ENCODE measurements around the gene PEPD.
A peak's percentile ranks its signal among the peaks of the same experiment; 100 is the strongest.
"Not testable (repeated sequence)": the region's sequence is repeated elsewhere in the genome, so short reads cannot be mapped to it uniquely, and the experiment has no call there.

PEPD gene

DNA sequence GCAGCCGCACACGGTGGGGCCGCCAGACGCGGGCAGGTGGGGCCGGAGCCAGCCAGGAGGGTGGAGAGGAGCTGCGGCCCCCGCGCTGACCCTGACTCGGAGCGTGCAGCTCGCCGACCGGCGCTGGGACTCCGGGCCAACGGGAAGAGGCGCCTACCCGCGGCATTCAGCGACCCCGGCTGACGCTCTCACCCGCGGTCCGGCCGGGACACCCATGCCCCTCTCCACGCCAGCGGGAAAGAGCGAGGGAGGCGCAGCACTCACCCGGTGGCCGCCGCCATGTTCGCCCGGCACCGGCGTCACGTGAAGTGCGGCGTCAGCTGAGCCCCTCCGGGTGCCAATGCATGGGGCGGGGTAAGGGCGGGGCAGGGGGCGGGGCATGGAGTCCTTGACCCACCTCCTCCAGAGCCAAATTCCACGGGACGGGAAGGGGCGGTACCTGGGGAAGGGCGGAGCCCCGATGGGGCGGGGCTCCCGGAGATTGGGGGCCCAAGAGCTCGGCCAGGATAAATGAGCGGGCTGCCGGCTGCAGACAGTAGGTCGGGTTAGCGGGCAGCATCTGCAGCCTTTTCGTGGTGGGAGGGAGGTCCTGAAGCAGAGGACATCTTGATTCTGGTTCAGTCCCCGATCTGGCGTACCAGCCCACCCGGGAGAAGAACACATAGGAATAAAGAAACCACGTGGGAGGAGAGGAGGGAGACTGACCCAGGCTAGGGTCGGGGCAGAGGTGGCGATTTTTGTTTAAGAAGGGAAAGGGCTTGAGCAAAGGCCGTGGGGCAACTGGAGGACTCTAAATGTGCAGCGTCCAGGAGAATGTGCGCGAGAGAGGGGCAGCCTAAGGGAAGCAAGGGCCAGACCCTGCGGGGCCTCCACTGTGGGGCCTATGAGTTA is at the start of gene PEPD:
TSS of gene PEPD (minus strand) at position 312 of the 891 bp plus-strand sequence. CDS start at position 281, 31 bp downstream.
- peak; percentile 78 for DNase-seq (ENCODE audit: low read depth)

DNA sequence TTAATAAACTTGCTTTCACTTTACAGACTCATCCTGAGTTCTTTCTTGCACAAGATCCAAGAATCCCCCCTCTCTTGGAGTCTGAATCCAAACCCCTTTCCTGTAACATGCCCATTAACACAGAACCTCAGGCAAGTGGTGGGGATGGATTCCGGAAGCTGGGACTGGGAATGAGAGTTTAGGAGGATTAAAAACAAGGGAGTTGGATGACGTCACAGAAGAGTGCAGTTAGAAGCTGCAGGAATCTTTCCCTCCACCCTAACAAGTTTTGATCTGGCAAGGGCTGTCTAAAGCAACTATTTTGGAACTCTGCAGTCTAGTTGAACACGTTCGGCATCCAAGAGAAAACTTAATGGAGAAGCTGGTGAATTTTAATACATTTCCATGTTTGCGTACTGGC is 48.2 kb upstream of the PEPD start:
- no peak for DNase-seq (ENCODE audit: low read depth)

DNA sequence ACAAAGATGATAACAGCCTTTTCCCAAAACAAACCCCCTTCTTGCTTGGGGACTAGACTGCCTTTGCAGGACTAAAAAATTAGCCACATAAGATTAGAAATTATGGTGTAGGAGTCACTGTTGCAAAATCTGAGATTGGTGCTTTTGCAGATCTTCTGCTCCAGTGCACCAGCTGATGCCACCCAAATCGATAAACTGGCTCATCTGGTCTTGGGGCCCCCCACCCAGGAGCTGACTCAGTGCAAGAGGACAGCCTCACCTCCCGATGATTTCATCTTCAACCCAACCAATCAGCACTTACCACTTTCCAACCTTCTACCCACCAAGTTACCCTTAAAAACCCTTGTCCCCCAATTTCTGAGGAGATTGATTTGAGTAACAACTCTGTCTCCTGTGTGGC is 47.1 kb upstream of the PEPD start:
- DNase-seq (ENCODE audit: low read depth): no peak

- DNase-seq (ENCODE audit: low read depth): no peak
These were observed 43.3 kb upstream of the PEPD start for GRCh38 chr19:33564836-33565338.

- DNase-seq (ENCODE audit: low read depth): no peak
These were observed 41.0 kb upstream of the PEPD start for GRCh38 chr19:33562636-33563035.

- DNase-seq (ENCODE audit: low read depth): not testable (repeated sequence)
These were observed 40.1 kb upstream of the PEPD start for GRCh38 chr19:33561666-33562065.

DNA sequence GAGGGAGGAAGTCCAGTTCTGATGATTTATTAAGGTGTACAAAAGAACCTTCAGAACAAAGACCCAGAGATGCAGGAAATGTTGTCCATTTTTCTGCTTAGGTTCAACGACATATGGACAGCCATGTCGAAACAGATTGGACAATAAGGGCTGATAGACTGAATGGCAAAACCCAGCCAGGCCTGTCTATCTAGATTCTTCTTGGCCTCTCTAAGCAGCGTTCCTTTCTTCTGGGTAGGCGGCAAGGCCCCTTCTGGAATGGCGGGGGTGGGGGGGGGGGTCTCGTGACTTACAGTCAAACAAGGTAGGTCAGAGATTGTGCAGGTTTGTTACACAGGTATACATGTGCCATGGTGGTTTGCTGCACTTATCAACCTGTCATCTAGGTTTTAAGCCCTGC is 39.7 kb upstream of the PEPD start:
- DNase-seq (ENCODE audit: low read depth): no peak

DNA sequence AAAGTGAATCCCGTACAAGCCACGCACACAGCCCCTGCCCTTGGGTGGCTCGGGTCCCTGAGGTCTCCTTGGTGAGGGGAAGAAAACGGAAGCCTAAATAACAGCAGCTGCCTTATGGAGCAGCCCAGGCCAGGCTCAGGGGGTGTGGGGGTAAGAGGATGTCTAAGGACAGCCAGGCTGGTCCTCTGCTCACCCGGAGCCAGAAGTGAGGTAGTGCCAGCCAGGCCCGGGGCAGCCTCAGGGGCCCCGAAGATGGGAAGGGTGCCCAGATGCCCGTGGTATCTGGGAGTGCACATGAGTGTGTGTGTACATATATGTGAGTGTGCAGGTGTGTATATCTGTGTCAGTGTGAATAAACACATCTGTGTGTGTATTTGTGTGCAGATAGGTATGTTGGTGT is 38.4 kb upstream of the PEPD start:
- DNase-seq (ENCODE audit: low read depth): no peak

DNA sequence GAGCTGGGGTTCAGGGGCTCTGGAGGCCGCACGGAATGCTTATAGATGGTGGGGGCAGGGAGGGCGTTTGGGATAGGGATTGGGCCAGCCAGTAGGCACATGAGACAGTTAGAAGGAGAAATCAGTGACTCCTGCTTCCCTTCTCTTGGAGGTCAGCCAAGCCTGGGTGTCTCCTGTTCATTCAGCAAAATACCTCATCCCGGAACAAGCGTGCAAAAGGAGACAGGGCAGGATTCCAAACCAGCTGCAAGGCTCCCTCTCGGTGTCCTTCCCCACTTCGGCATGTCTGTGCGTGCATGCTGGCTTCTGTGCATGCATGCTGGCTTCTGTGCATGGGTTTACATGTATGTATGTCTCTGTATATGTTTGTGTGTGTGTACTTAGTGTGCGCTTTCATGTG is 37.3 kb upstream of the PEPD start:
- no peak for DNase-seq (ENCODE audit: low read depth)

GRCh38 chr19:33558151-33558550 is 36.6 kb upstream of the PEPD start:
- no peak for DNase-seq (ENCODE audit: low read depth)

DNA sequence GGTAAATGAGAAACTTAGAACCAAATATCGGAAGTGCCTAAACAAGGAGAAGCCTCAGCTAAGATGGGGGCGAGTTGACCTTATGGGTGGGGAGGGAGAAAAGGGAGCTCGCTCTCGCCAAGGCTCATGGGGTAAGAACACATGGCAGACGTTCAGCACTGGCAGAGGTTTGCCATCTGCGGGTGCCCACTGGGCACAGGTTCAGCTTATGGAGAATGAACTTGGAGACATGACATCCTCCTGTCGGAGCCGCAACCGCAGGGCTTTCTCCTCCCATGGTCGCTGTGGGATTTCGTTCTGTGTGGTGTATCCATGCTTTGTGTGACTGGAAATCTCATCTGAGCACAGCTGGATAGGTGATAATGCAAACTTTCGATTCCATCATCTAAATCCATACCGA is 36.1 kb upstream of the PEPD start:
- no peak for DNase-seq (ENCODE audit: low read depth)

DNA sequence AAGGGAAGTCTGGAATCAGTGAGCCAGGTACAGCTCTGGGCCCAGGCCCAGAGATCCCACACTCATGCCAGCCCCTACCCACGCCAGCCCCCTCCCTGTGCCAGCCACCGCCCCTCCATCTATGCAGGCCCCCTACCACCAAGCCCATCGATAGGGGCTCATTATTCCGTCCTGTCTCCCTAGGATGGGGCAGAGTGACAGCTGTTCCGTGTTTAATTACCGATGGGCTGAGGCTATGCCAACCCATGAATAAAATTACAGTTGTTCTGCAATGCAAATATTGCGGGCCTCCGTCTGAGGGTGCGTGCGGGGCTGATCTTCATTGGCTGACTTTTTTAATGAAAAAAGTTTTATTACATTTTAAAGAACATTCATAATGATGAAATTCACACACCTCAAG is 35.6 kb upstream of the PEPD start:
- DNase-seq (ENCODE audit: low read depth): no peak

DNA sequence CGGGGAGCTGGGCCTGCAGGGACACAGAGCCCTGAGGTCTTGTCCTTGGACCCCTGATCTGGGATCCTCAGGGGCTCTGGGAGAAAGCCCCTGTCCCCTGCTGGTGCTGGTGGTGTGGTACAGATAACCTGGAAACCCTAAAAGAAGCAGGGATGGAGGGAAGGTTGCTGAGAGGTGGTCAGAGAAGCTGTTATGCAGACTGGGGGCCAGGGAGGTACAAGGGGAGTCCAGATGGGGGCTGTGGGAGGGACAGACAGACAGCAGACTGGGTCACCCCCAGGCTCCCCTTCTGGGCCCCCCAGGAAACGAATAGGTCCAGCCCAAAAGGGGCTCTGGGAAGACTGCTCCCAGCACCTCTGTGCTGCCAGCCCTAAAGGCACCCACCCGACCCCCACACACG is 34.7 kb upstream of the PEPD start:
- DNase-seq (ENCODE audit: low read depth): no peak

GRCh38 chr19:33555726-33556125 is 34.1 kb upstream of the PEPD start:
- DNase-seq (ENCODE audit: low read depth): not testable (repeated sequence)

DNA sequence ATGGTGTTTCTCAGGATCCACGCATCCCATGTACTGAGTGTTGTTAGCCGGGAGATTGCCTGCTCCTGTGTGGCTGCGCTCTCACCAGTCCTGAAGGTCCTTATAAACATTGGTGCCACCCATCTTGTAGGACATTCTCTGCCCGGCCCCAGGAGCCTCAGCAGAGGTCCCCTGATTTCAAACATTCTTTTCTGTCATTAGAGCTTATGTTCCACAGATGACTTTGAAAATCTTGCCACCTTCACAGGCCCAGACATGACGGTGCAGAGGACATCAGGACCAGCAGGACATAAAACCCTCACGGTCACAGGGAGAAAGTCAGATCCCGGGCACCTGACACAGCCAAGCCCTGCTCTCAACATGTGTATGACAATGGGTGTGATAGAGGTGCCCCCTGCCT is 33.2 kb upstream of the PEPD start:
- no peak for DNase-seq (ENCODE audit: low read depth)

DNA sequence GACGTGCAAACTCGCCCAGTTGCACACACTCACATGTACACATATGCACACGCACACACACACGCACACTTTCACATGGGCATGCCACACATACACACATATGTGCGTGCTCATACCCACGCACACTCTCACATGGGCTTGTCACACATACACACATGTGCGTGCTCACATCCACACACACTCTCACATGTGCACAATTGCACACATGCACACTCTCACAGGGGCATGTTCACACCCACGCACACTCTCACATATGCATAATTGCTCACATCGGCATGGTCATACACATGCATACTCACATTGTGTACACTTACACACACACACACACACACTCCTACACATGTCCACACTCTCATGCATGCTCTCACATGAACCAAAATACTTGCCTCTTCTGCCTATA is 32.8 kb upstream of the PEPD start:
- DNase-seq (ENCODE audit: low read depth): no peak

GRCh38 chr19:33553530-33554310 is 32.1 kb upstream of the PEPD start:
- no peak for DNase-seq (ENCODE audit: low read depth)

DNA sequence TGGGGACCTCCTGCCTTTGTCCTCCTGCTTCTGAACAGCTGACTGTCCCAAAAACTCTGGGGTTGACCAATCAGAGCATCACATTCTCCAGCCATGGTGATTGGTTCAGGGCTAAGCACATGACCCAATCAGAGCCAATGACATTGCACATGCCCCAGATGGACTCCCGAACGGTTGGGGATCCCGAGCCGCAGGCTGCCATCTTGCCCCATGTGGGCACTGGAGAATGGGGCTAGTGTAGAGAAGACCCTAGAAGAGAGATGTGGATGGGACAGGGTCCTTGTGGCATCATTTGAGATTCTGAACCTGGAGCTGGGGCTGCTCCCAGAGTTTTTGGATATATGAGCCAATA is 31.3 kb upstream of the PEPD start:
- DNase-seq (ENCODE audit: low read depth): no peak

- no peak for DNase-seq (ENCODE audit: low read depth)
These were observed 30.8 kb upstream of the PEPD start for GRCh38 chr19:33552191-33552927.

DNA sequence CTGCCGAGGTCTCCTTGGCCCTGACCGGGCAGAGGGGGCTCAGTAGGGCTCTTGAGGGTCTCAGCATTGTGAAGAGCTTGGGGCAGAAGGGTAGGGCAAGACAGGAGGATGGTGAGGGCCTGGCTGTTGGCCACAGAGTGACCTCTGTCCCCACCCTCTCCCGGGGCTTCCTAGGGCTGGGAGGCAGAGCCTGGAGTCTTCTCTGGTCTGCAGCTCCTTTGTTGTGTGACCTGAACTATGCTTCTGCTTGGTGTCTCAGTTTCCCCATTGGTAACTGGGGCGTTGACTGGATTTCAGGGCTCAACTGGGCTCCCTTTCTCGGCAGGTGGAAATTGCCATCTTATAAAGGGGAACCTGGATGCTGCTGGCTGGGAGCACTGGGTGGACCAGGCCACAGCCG is 30.1 kb upstream of the PEPD start:
- DNase-seq (ENCODE audit: low read depth): no peak

DNA sequence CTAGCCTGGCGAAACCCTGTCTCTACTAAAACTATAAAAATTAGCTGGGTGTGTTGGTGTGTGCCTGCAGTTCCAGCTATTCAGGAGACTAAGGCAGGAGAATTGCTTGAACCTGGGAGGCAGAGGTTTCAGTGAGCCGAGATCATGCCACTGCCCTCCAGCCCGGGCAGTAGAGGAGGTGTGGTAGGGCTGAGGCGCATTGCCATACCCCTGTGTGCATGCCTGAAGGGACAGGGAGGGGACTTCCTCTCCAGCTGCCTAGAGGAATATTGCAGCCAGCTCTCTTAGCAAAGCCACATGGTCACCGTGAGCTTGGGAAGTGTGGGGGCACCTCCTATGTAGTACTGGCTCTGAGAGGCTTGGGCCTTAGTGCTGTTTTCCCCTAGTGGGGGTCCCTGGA is 29.2 kb upstream of the PEPD start:
- DNase-seq (ENCODE audit: low read depth): no peak

DNA sequence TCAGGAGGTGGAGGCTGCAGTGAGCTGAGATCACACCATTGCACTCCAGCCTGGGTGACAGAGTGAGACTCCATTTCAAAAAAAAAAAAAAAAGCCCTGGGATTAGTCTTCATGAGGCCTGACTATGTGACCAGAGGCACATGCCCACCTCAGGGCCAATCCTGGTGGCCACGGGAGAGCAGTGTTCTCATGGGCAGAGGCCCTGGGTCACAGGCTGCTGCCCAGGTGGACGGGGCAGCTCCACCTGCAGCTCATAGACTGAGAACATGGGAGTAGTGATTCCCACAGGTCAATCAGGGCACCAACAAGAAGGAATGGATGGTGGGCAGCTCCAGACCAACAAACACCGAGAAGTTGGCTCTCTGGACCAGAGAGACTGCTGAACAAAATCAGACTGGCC is 26.1 kb upstream of the PEPD start:
- DNase-seq (ENCODE audit: low read depth): no peak

DNA sequence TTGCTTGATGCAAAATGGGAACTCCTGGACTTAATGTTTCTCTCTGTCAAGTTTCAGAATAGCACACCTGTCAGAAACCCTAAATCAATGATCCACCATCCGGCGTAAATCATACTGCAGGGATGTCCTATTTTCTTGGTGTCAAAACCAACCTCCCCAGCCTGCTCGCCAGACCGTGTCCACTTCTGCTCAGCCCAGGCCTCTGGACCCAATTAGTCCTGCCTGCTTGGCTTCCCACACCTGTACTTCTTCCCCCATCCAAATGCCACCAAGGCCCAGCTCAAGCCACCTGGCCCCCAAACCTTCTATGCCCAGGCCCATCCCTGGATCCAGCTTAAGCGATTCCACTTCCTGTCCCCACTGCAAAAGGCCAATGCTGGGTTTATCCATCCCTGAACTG is 25.1 kb upstream of the PEPD start:
- DNase-seq (ENCODE audit: low read depth): no peak

Measured in fibroblast of the conjunctiva (primary cell).